HG02870 (cell line): Measurements from ENCODE around the gene CDCA5.
A peak's percentile ranks its signal among the peaks of the same experiment; 100 is the strongest.

ENCODE experiments used
- ATAC-seq: cut with Tn5 transposase; IDR thresholded peaks from one replicate; pipeline ENCODE4 v1.9.1; 2021; ENCODE audit warnings: mild to moderate bottlenecking, moderate library complexity; ENCODE audit not compliant: unreplicated experiment

Gene CDCA5

GRCh38 chr11:65047581-65048422 is 36.0 kb downstream of the CDCA5 start:
- no peak for ATAC-seq

DNA sequence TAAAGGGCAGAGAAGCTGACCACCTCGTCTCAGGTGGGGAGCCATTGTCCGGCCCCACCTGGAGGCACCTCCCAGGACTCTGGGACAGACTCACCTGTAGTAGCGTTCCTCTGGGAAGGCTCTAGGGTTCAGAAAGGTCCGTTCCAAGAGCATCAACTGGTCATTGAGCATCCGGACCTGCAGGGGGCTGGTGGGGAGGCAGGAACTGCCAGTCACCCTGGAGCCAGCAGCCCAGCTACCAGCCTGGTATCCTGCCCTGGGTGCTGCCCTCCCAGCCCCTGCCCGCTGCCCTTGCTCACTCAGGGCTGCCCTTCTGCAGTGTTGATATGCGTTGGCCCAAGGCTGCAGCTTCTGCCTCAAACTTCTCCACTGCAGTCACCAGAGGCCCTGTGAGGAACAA is 38.1 kb downstream of the CDCA5 start:
- ATAC-seq = no peak

DNA sequence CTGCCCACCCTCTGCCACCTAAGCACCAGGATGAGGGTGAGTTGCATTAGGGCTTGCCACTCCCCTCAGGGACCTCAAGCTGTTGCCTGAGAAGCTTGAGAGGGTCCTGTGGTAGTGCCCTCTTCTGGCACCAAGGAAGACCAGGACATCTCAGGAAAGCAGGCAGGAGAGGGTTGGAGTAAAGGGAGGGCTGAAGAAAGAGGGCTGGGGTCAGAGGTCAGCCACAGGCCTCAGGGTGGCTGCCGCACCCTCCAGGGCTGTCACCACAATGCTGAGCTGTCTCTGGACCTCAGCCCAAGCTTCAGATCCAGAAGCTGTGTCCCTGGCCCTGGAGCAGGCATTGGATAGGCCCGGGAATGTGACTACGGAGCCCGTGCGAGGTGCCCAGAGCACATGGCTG is 38.8 kb downstream of the CDCA5 start:
- ATAC-seq = no peak

- ATAC-seq = no peak
Observed at GRCh38 chr11:65043881-65044501, 39.8 kb downstream of the CDCA5 start.

DNA sequence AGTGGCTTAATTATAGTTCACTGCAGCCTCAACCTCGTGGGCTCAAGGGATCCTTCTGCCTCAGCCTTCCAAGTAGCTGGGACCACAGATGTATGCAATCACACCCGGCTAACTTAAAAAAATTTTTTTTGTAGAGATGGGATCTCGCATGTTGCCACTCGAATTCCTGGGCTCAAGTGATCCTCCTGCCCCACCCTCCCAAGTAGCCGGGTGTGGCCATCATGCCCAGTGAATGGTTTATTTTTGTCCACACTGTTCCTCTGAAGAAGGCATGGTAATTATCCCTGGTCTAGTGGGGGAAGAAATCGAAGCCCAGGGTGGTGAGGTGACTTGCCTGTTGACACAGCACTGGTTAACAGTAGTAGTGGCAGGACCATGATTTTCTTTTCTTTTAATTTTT is 40.9 kb downstream of the CDCA5 start:
- no peak for ATAC-seq

- peak; percentile 86 for ATAC-seq
Observed at GRCh38 chr11:65040847-65041622, 42.8 kb downstream of the CDCA5 start, which contains the start of gene SAC3D1. Gene SAC3D1, plus strand, starts transcription at chr11:65041210. Its CDS starts 83 bp downstream, at chr11:65041293.

- ATAC-seq = no peak
Observed at GRCh38 chr11:65040520-65040846, 43.4 kb downstream of the CDCA5 start.

DNA sequence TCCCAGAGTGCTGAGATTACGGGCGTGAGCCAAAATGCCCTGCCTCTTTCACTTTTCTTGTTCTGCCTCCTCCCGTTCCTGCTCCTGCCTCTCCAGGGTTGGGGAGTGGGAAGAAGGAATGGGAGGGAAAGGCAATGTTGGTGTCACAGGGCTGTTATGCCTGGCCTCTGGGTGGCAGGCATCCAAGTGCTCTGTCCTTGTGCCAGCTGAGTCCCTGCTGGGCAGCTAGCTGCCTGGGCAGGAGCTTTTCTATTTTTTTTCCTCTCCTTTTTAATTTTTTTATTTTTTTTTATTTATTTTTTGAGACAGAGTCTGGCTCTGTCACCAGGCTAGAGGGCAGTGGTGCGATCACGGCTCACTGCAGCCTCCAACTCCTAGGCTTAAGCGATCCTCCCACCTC is 46.9 kb downstream of the CDCA5 start:
- no peak for ATAC-seq

GRCh38 chr11:65035579-65035978 is 48.3 kb downstream of the CDCA5 start:
- ATAC-seq = no peak

DNA sequence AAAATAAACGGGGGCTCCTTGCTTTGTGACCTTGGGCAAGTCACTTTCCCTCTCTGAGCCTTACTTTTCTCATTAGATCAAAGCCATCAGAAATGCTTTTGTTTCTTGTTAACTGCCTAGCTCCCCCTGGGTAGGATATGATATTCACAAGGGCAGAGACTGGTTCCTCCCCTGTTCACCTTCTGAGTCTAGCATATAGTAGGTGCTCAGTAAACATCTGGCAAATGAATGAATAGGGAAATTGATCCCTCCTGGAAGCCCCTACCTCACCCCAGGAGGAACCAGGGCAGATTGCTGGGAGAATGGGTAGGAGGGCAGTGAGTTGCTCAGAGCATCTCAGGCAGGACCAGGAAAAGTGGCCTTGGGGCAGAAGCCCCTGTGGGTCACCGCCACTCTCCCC is 49.4 kb downstream of the CDCA5 start:
- no peak for ATAC-seq

GRCh38 chr11:65032216-65032615 is 51.6 kb downstream of the CDCA5 start:
- ATAC-seq = no peak
